B cell (primary cell): Measurements from ENCODE around the gene CAMK2B. TPM values are rescaled to one million over a fixed set of nuclear protein-coding genes. Genes with fewer than 3 reads are reported as not detected.

ENCODE experiments used
- ATAC-seq: fragments of 200-7000 bp; cut with Tn5 transposase; one replicate; pipeline ENCODE4 v1.10.0; 2021; ENCODE audit warnings: low read depth, mild to moderate bottlenecking, moderate number of reproducible peaks, moderate library complexity
- CTCF ChIA-PET: fragments of 350-600 bp; sonication (Branson Sonifier 250); formaldehyde crosslinking; loops from one replicate; lab custom pipeline; 2021; ENCODE audit warnings: antibody characterized with exemption, inconsistent platforms; lab: Charles Lee
- POLR2A ChIA-PET: fragments of 350-600 bp; sonication (Branson Sonifier 250); formaldehyde crosslinking; loops from one replicate; lab custom pipeline; 2021; ENCODE audit warnings: antibody characterized with exemption; lab: Charles Lee
- DNase-seq: peaks from one replicate; pipeline ENCODE4 v3.0.0; 2013
- H2AFZ ChIP-seq: 2 replicates; pipeline ENCODE4 v1.6.1; 2012; ENCODE audit warnings: mild to moderate bottlenecking, low read depth, low read length; ENCODE audit not compliant: insufficient read depth, poor library complexity, severe bottlenecking
- H3K27ac ChIP-seq, 2 donors: 1 replicate in 1 of 2; 2 replicates in 1 of 2; pipeline ENCODE4 v1.5.1; 2012 to 2013; ENCODE audit warnings: low read length in 2 of 2, mild to moderate bottlenecking in 2 of 2, moderate library complexity in 1 of 2
- H3K27me3 ChIP-seq, 4 experiments: fragments of 200-600 bp in 1 of 4; sonication (generic) in 1 of 4; replicated peaks in 1 of 4; 1 replicate in 2 of 4; 2 replicates in 2 of 4; pipeline versions ENCODE4 v1.6.1 to v1.7.0; 2013 to 2016; ENCODE audit warnings: low read length in 3 of 4, mild to moderate bottlenecking in 2 of 4, mixed read lengths in 1 of 4, moderate library complexity in 1 of 4; ENCODE audit not compliant: insufficient read depth in 4 of 4, control insufficient read depth in 3 of 4; ENCODE audit errors: control extremely low read depth in 1 of 4
- H3K36me3 ChIP-seq, 2 experiments: replicated peaks in 1 of 2; 1 replicate in 1 of 2; 2 replicates in 1 of 2; pipeline versions ENCODE4 v1.6.1 to v1.7.1; 2013; ENCODE audit warnings: low read length in 1 of 2; ENCODE audit not compliant: insufficient read depth in 2 of 2, control insufficient read depth in 1 of 2; ENCODE audit errors: control extremely low read depth in 1 of 2, extremely low read depth in 1 of 2
- H3K4me1 ChIP-seq, 2 donors: fragments of 200-600 bp in 1 of 2; sonication (generic) in 1 of 2; 1 replicate in 1 of 2; 2 replicates in 1 of 2; pipeline versions ENCODE4 v1.5.1 to v1.6.1; 2013 to 2017; ENCODE audit warnings: low read length in 2 of 2; ENCODE audit not compliant: control insufficient read depth in 2 of 2, insufficient read depth in 2 of 2
- H3K4me2 ChIP-seq: replicated peaks from 2 replicates; pipeline ENCODE3; 2012; ENCODE audit warnings: mild to moderate bottlenecking, low read depth, low read length; ENCODE audit not compliant: poor library complexity, severe bottlenecking
- H3K4me3 ChIP-seq, 5 experiments: fragments of 200-600 bp in 1 of 5; sonication (generic) in 1 of 5; 1 replicate in 3 of 5; 2 replicates in 2 of 5; pipeline versions ENCODE4 v1.5.1 to v1.7.0; 2011 to 2016; ENCODE audit warnings: low read length in 4 of 5, mild to moderate bottlenecking in 4 of 5, low read depth in 2 of 5, control low read depth in 1 of 5, moderate library complexity in 1 of 5; ENCODE audit not compliant: insufficient read depth in 1 of 5; ENCODE audit errors: control extremely low read depth in 1 of 5, extremely low read depth in 1 of 5
- H3K79me2 ChIP-seq: fragments of 200-600 bp; sonication (generic); one replicate; pipeline ENCODE4 v1.6.0; 2016; ENCODE audit warnings: low read length; ENCODE audit not compliant: control insufficient read depth, insufficient read depth
- H3K9ac ChIP-seq: fragments of 200-600 bp; sonication (generic); 2 replicates; pipeline ENCODE4 v1.6.1; 2017; ENCODE audit warnings: mild to moderate bottlenecking, low read length, moderate library complexity
- H3K9me3 ChIP-seq, 3 donors: one replicate each; pipeline versions ENCODE4 v1.6.1 to v1.7.1; 2013; ENCODE audit warnings: low read length in 2 of 3; ENCODE audit not compliant: control insufficient read depth in 2 of 3, insufficient read depth in 1 of 3; ENCODE audit errors: control extremely low read depth in 1 of 3
- H4K20me1 ChIP-seq: 2 replicates; pipeline ENCODE4 v1.6.0; 2012; ENCODE audit warnings: mild to moderate bottlenecking, low read length; ENCODE audit not compliant: insufficient read depth, control insufficient read depth, poor library complexity, severe bottlenecking
- H3K27ac Mint-ChIP-seq: one replicate; pipeline ENCODE4 v1.8.0; 2021; ENCODE audit warnings: mixed read lengths
- H3K27me3 Mint-ChIP-seq: one replicate; pipeline ENCODE4 v1.8.0; 2021; ENCODE audit warnings: mixed read lengths
- H3K4me1 Mint-ChIP-seq: one replicate; pipeline ENCODE4 v1.8.0; 2021; ENCODE audit warnings: mixed read lengths
- H3K4me3 Mint-ChIP-seq: one replicate; pipeline ENCODE4 v1.8.0; 2021; ENCODE audit warnings: mixed read lengths
- H3K9me3 Mint-ChIP-seq: one replicate; pipeline ENCODE4 v1.8.0; 2022; ENCODE audit warnings: mixed read lengths; ENCODE audit not compliant: insufficient read depth
- CTCF ChIP-seq: fragments of 200-600 bp; IDR thresholded peaks from one replicate; pipeline ENCODE4 v1.8.0; 2022; ENCODE audit warnings: antibody characterized with exemption, mild to moderate bottlenecking
- EZH2 ChIP-seq: IDR thresholded peaks from 2 replicates; pipeline ENCODE4 v1.6.1; 2012; ENCODE audit warnings: borderline replicate concordance, low read depth, mild to moderate bottlenecking, moderate library complexity, low read length; ENCODE audit not compliant: insufficient read depth, poor library complexity, severe bottlenecking
- WGBS: methylation state at CpG from one replicate; pipeline ENCODE4 v1.1.5; 2013; ENCODE audit warnings: missing lambda C conversion rate; ENCODE audit not compliant: insufficient coverage; 5-methylcytosine and 5-hydroxymethylcytosine counted together
- intact Hi-C: fragments of 100-400 bp; cut with micrococcal nuclease; formaldehyde crosslinking; loops from one replicate; pipeline ENCODE4 v1.10.0; 2022
- polyA plus RNA-seq: library from polyadenylated mRNA; depleted of rRNA; stranded (reverse); fragments of >200 nt; gene quantifications from 2 replicates; pipeline ENCODE4 v1.2.3, GENCODE V29; 2012
- total RNA-seq, 2 donors: library from RNA; stranded (reverse); fragments of 120-200 nt in 1 of 2; gene quantifications; 1 replicate in 1 of 2; 2 replicates in 1 of 2; pipeline versions ENCODE4 v1.2.3 to v1.2.4, GENCODE V29; 2013 to 2022

The CAMK2B gene
- total and polyA plus RNA-seq, 2 donors (not counting 1 experiment from before 2014, with no cell fraction given), result 0.42 TPM; not detected in 1

- no peaks in the 10 kb centered on the region for H3K9me3 Mint-ChIP-seq
Measured at GRCh38 chr7:44290252-44290620, 35.2 kb downstream of the CAMK2B start.

More at GRCh38 chr7:44290252-44290620, 35.2 kb downstream of the CAMK2B start:
- no peak overlapping the region for H3K27ac Mint-ChIP-seq
- H4K20me1 ChIP-seq, result no peaks in the 10 kb centered on the region
- no peaks in the 10 kb centered on the region for H3K79me2 ChIP-seq
- H3K4me2 ChIP-seq, result no peak overlapping the region
- no peak overlapping the region for H3K4me3 ChIP-seq
- no peak overlapping the region for H3K4me3 Mint-ChIP-seq
- WGBS, result 79% methylated on average over 9 of the region's 12 CpGs
- H3K27me3 ChIP-seq, result peaks cover 0 to 24% (median 5%) of the 10 kb centered on the region in 4 experiments
- H2AFZ ChIP-seq, result no peak overlapping the region
- no peak for DNase-seq
- H3K9ac ChIP-seq, result no peak overlapping the region
- ChIA-PET CTCF (no interaction called here), POLR2A (no interaction called here)
- no peaks in the 10 kb centered on the region for H3K36me3 ChIP-seq
- peaks cover 27% of the 10 kb centered on the region for H3K27me3 Mint-ChIP-seq
- peaks cover 11% of the 10 kb centered on the region for H3K4me1 Mint-ChIP-seq
- no peak for TF ChIP-seq EZH2
- no peak for TF ChIP-seq CTCF
- ATAC-seq, result no peak
- peaks cover 0 to 5% (median 0%) of the 10 kb centered on the region in 3 donors for H3K9me3 ChIP-seq
- intact Hi-C loops, result no loop called here
- peaks cover 0 to 7% of the 10 kb centered on the region in 2 donors for H3K4me1 ChIP-seq
- no peak overlapping the region for H3K27ac ChIP-seq
